Loucy (cell line): ENCODE data around the gene ZNF521.

Experiments used
- H2AFZ ChIP-seq: fragments of 200-600 bp; sonication (generic); 2 replicates; pipeline ENCODE4 v1.6.0; 2016; ENCODE audit warnings: antibody characterized with exemption, mild to moderate bottlenecking, low read length, moderate library complexity
- H3F3A ChIP-seq: fragments of 200-600 bp; 2 replicates; pipeline ENCODE4 v1.6.0; 2016; ENCODE audit warnings: antibody characterized with exemption, low read depth, mild to moderate bottlenecking
- H3K27me3 ChIP-seq: fragments of 200-600 bp; sonication (generic); 2 replicates; pipeline ENCODE4 v1.6.1; 2014; ENCODE audit warnings: low read length, mild to moderate bottlenecking; ENCODE audit not compliant: insufficient read depth, poor library complexity, severe bottlenecking
- H3K36me3 ChIP-seq: fragments of 200-600 bp; sonication (generic); 2 replicates; pipeline ENCODE4 v1.6.1; 2016; ENCODE audit warnings: low read length; ENCODE audit not compliant: insufficient read depth
- H3K4me1 ChIP-seq: fragments of 200-600 bp; sonication (generic); 2 replicates; pipeline ENCODE4 v1.5.1; 2014; ENCODE audit warnings: low read length, mild to moderate bottlenecking; ENCODE audit not compliant: insufficient read depth, poor library complexity, severe bottlenecking
- H3K4me2 ChIP-seq: fragments of 200-600 bp; sonication (generic); 2 replicates; pipeline ENCODE4 v1.6.0; 2014; ENCODE audit warnings: antibody characterized with exemption, low read length, low read depth, mild to moderate bottlenecking; ENCODE audit not compliant: poor library complexity, severe bottlenecking
- H3K4me3 ChIP-seq: fragments of 200-600 bp; sonication (generic); 2 replicates; pipeline ENCODE4 v1.5.1; 2014; ENCODE audit warnings: low read length, mild to moderate bottlenecking, mixed read lengths; ENCODE audit not compliant: poor library complexity, severe bottlenecking
- H3K79me2 ChIP-seq: fragments of 200-600 bp; sonication (generic); 2 replicates; pipeline ENCODE4 v1.6.1; 2014; ENCODE audit warnings: low read length; ENCODE audit not compliant: insufficient read depth
- H3K9ac ChIP-seq: fragments of 200-600 bp; sonication (generic); 2 replicates; pipeline ENCODE4 v1.6.0; 2014; ENCODE audit warnings: mild to moderate bottlenecking, low read depth, low read length, moderate library complexity; ENCODE audit not compliant: poor library complexity, severe bottlenecking
- H3K9me2 ChIP-seq: fragments of 200-600 bp; sonication (generic); replicated peaks from 2 replicates; pipeline ENCODE4 v1.6.1; 2016; ENCODE audit warnings: low read depth, low read length, mixed read lengths
- H3K9me3 ChIP-seq: fragments of 200-600 bp; sonication (generic); 2 replicates; pipeline ENCODE4 v1.6.1; 2014; ENCODE audit warnings: mild to moderate bottlenecking, antibody characterized with exemption, low read length, low read depth; ENCODE audit not compliant: insufficient read depth
- H4K20me1 ChIP-seq: fragments of 200-600 bp; sonication (generic); 2 replicates; pipeline ENCODE4 v1.6.0; 2014; ENCODE audit warnings: antibody characterized with exemption, low read length, mild to moderate bottlenecking; ENCODE audit not compliant: insufficient read depth, poor library complexity, severe bottlenecking
- EZH2phosphoT487 ChIP-seq: fragments of 200-600 bp; IDR thresholded peaks from 2 replicates; pipeline ENCODE4 v1.6.1; 2018; ENCODE audit warnings: antibody characterized with exemption, mild to moderate bottlenecking, moderate library complexity, borderline replicate concordance
- TF ChIP-seq, protein P1 (sequence below): fragments of 200-600 bp; sonication (generic); conservative IDR thresholded peaks from 2 replicates; pipeline ENCODE4 v1.5.1; 2014; ENCODE audit warnings: mild to moderate bottlenecking, antibody characterized with exemption, low read length

The ZNF521 gene

DNA sequence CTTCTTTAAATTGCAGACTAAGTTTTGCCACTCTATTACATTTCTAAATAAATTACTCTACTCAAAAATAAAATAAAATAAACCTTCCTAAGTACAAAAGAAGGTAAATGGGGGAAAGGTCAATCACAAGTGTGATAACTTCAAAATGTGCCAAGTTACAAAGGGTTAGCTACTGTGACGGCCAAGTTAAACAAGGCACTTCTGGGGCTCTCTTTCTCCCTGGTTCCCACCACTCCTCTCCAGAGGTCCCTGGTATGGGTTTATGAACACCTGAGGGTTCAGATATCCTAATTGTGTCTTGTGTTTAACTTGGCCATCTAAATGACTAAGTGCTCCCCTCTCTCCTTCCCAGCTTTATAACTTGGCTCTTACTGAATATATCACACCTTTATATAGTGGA lies 5.4 kb downstream of the ZNF521 start:
- Histone ChIP-seq H3K27me3 (no peaks in the 10 kb centered on the region), H3K4me1 (peaks cover 56% of the 10 kb centered on the region)
- TF ChIP-seq, protein P1, sequence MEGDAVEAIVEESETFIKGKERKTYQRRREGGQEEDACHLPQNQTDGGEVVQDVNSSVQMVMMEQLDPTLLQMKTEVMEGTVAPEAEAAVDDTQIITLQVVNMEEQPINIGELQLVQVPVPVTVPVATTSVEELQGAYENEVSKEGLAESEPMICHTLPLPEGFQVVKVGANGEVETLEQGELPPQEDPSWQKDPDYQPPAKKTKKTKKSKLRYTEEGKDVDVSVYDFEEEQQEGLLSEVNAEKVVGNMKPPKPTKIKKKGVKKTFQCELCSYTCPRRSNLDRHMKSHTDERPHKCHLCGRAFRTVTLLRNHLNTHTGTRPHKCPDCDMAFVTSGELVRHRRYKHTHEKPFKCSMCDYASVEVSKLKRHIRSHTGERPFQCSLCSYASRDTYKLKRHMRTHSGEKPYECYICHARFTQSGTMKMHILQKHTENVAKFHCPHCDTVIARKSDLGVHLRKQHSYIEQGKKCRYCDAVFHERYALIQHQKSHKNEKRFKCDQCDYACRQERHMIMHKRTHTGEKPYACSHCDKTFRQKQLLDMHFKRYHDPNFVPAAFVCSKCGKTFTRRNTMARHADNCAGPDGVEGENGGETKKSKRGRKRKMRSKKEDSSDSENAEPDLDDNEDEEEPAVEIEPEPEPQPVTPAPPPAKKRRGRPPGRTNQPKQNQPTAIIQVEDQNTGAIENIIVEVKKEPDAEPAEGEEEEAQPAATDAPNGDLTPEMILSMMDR, result no peak
- no peak for TF ChIP-seq EZH2phosphoT487

DNA sequence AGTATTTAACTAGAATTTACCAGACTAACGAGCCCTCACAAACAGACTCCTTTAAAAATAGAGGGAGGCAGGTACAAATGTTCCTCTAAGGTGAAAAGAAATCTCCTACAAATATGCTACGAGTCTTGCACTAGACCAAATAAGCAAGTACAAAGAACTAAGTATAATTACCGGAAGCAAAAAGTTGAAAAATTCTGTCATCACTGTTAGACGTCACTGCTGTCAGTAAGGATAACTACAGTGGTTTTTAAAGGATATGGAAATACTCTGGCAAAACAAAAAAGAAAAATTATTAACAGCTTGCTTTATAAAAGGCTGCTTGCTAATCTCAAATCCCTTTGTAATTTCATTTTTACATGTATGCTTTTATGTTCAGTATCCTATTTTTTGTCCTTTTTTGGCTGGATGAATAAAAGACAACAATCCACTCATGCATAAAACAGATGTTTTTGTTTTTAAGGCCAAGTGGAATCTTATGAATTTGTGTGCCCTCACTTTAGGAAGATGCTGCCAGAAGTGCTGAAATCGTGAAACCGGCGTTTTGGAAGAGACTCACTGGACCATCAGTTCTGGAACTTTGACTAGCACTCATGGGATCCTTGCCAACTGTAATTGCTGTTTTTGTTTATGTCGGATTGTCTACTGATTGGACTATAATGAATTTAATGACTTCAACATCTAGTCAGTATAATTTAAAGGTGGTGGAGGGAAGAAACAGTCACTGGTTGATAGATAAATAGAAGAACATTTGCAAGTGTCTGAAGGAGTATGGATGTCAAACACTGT lies 6.7 kb downstream of the ZNF521 start:
- Histone ChIP-seq H3K9me3 (no peaks in the 10 kb centered on the region), H3K4me1 (peaks cover 51% of the 10 kb centered on the region), H3K79me2 (peaks cover 93% of the 10 kb centered on the region), H3K4me2 (peak overlapping the region; percentile 64), H4K20me1 (peaks cover 3% of the 10 kb centered on the region), H3K9ac (peak overlapping the region; percentile 37), H2AFZ (no peak overlapping the region), H3K27me3 (no peaks in the 10 kb centered on the region), H3K36me3 (no peaks in the 10 kb centered on the region), H3K4me3 (peak overlapping the region; percentile 60), H3F3A (0 out of 2 replicates have a peak, but pooled peaks cover 5% of the 10 kb centered on the region), H3K9me2 (no peaks in the 10 kb centered on the region)
- TF ChIP-seq EZH2phosphoT487, result no peak
- TF ChIP-seq, protein P1, result no peak

More for the DNA sequence above, 5.4 kb downstream of the ZNF521 start:
- peaks cover 92% of the 10 kb centered on the region for H3K79me2 ChIP-seq
- H2AFZ ChIP-seq, result no peak overlapping the region
- H3K4me2 ChIP-seq, result peak overlapping the region; percentile 64
- H3F3A ChIP-seq, result 0 out of 2 replicates have a peak, but pooled peaks cover 5% of the 10 kb centered on the region
- no peaks in the 10 kb centered on the region for H3K9me3 ChIP-seq
- H3K36me3 ChIP-seq, result no peaks in the 10 kb centered on the region
- no peaks in the 10 kb centered on the region for H3K9me2 ChIP-seq
- H3K4me3 ChIP-seq, result peak overlapping the region; percentile 60
- H3K9ac ChIP-seq, result peak overlapping the region; percentile 37
- H4K20me1 ChIP-seq, result peaks cover 3% of the 10 kb centered on the region

DNA sequence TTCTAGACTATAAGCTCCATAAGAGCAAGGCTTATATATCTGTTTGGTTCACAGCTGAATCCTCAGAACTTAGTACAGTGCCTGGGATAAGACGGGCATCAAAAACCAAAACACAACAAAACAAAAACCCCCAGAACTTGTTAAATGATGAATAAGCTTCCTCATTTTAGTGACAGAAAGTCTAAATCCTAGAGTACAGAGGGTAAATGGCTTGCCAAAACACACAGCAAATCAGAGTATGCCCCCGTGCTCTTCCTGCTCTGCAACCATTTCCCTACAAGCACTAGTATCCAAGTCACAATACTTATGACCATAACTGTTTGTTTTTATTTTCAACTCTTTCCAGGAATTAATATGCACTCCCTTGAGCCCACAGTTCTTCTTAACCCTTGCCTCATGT lies 10.1 kb downstream of the ZNF521 start:
- H3K4me3 ChIP-seq, result no peak overlapping the region
- H3K36me3 ChIP-seq, result no peaks in the 10 kb centered on the region
- H3K9me3 ChIP-seq, result no peaks in the 10 kb centered on the region
- TF ChIP-seq, protein P1, result no peak
- no peaks in the 10 kb centered on the region for H3F3A ChIP-seq
- H2AFZ ChIP-seq, result no peak overlapping the region
- peaks cover 93% of the 10 kb centered on the region for H3K79me2 ChIP-seq
- H3K9ac ChIP-seq, result no peak overlapping the region
- H3K9me2 ChIP-seq, result no peaks in the 10 kb centered on the region
- no peaks in the 10 kb centered on the region for H3K27me3 ChIP-seq
- peaks cover 3% of the 10 kb centered on the region for H4K20me1 ChIP-seq
- H3K4me1 ChIP-seq, result peaks cover 26% of the 10 kb centered on the region
- H3K4me2 ChIP-seq, result no peak overlapping the region
